ENCODE results near the gene ADGRE1.

The ADGRE1 gene

DNA sequence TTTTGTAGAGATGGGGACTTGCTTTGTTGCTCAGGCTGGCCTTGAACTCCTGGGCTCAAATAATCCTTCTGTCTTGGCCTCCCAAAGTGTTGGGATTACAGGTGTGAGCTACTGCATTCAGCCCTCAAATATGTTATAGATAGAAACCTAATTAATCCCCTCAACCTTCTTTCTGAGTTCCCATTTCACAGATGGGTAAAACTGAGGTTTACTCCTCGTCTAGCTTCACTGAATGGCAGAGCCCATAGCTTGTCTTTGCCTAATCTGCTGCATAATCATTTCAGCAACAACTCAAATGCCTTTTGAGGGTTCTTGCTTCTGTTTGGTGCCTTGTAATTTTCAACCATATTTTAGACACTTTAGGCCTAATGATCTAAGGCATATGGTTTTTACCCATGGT lies 36.0 kb upstream of the ADGRE1 start:
- TF ChIP-seq, protein P1, sequence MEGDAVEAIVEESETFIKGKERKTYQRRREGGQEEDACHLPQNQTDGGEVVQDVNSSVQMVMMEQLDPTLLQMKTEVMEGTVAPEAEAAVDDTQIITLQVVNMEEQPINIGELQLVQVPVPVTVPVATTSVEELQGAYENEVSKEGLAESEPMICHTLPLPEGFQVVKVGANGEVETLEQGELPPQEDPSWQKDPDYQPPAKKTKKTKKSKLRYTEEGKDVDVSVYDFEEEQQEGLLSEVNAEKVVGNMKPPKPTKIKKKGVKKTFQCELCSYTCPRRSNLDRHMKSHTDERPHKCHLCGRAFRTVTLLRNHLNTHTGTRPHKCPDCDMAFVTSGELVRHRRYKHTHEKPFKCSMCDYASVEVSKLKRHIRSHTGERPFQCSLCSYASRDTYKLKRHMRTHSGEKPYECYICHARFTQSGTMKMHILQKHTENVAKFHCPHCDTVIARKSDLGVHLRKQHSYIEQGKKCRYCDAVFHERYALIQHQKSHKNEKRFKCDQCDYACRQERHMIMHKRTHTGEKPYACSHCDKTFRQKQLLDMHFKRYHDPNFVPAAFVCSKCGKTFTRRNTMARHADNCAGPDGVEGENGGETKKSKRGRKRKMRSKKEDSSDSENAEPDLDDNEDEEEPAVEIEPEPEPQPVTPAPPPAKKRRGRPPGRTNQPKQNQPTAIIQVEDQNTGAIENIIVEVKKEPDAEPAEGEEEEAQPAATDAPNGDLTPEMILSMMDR (IDR thresholded peaks at IDR 0.05; ENCODE audit: low read depth, low read length, missing control alignments): no peak
- no peak overlapping the region for H3K4me3 ChIP-seq (ENCODE audit: low read depth, low read length)
- no peak for DNase-seq (ENCODE audit: low read depth)

DNA sequence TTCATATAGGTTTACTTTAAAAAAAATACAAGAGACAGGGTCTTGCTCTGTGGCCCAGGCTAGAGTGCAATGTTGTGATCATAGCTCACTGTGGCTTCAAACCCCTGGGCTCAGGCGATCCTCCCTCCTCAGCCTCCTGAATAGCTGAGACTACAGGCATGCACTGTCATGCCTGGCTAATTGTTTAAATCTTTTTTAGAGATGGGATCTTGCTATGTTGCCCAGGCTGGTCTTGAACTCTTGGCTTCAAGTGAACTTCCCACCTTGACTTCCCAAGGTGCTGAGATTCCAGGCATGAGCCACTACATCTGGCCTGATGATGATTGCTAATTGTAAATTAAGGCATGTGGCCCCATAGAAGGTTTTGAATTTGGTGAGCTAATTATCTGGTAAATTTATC lies 35.4 kb upstream of the ADGRE1 start:
- DNase-seq (ENCODE audit: low read depth): no peak
- TF ChIP-seq, protein P1 (IDR thresholded peaks at IDR 0.05; ENCODE audit: low read depth, low read length, missing control alignments): no peak
- no peak overlapping the region for H3K4me3 ChIP-seq (ENCODE audit: low read depth, low read length)

DNA sequence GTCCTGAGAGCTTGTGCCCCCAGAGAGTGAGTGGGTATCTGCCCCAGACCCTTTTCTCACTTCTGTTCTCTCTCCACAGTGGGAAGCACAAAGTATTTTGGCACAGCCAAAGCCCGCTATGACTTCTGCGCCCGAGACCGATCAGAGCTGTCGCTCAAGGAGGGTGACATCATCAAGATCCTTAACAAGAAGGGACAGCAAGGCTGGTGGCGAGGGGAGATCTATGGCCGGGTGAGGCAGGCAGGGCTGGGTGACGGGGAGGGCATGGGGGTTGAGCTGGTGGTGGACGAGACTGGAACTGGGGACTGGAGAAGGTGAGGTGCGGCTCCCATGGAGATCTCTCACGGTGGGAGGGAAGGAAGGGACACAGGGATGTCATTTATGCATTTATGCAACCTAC lies 33.5 kb upstream of the ADGRE1 start:
- H3K4me3 ChIP-seq (ENCODE audit: low read depth, low read length): no peak overlapping the region
- no peak for DNase-seq (ENCODE audit: low read depth)
- TF ChIP-seq, protein P1 (IDR thresholded peaks at IDR 0.05; ENCODE audit: low read depth, low read length, missing control alignments): no peak

DNA sequence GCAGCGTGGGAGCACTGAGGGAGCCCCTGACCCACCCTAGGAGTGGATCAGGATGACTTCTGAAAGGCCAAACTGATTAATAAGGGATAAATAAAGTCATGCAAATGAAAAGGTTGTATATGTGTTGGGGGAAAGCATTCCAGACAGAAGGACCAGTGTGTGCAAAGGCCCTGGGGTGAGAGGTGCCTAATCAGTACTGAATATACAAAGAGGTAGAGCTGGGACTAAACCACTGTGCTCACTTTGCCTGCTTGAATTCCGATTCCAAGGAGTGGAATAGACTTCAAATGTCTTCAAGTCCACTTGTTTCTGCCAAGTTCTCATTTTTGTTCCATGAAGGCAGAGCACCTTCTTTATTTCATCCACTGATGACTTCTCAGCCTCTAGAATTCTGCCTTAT lies 32.6 kb upstream of the ADGRE1 start:
- TF ChIP-seq, protein P1 (IDR thresholded peaks at IDR 0.05; ENCODE audit: low read depth, low read length, missing control alignments): no peak
- DNase-seq (ENCODE audit: low read depth): no peak
- no peak overlapping the region for H3K4me3 ChIP-seq (ENCODE audit: low read depth, low read length)

DNA sequence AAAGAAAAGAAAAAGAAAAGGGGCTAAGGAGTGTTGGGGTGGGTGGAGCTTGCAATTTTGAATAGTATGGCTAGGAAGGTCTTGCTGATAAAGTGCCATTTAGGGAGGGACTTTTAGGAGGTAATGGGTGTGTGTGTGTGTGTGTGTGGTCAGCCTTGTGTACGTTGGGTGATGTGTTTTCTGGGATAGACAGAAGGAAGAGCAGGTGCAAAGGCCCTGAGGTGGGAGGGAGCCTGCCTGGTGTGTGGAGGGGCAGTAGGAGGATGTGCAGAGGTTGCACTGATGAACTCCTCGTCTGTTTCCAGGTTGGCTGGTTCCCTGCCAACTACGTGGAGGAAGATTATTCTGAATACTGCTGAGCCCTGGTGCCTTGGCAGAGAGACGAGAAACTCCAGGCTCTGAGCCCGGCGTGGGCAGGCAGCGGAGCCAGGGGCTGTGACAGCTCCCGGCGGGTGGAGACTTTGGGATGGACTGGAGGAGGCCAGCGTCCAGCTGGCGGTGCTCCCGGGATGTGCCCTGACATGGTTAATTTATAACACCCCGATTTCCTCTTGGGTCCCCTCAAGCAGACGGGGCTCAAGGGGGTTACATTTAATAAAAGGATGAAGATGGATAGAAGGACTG lies 30.5 kb upstream of the ADGRE1 start:
- TF ChIP-seq, protein P1 (IDR thresholded peaks at IDR 0.05; ENCODE audit: low read depth, low read length, missing control alignments): no peak
- no peak for DNase-seq (ENCODE audit: low read depth)
- H3K4me3 ChIP-seq (ENCODE audit: low read depth, low read length): no peak overlapping the region

DNA sequence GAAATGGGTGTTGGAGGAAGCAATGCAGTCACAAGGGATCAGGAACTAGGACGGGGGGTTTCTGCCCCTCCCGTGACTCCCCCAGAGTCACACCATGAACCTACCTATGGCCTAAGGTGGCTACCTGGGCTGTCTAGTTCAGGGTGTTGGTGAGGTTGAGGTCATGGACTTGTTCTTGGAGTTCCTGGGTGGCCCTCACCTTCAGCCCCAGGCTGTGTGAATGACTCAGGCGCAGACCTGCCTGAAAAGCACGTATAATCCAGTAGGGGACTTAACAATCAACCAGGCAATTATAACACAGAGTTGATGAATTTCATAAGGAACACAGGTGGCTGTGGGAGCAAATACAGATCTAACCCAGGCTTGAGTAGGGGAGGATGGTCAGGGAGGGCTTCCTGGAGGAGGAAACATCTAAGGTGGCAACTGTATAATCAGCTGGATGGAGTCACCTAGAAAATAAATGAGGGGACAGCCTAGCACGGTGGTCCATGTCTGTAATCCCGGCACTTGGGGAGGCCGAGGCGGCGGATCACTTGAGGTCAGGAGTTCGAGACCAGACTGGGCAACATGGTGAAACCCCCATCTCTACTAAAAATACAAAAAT lies 25.6 kb upstream of the ADGRE1 start:
- no peak overlapping the region for H3K4me3 ChIP-seq (ENCODE audit: low read depth, low read length)
- TF ChIP-seq, protein P1 (IDR thresholded peaks at IDR 0.05; ENCODE audit: low read depth, low read length, missing control alignments): no peak
- DNase-seq (ENCODE audit: low read depth): no peak

DNA sequence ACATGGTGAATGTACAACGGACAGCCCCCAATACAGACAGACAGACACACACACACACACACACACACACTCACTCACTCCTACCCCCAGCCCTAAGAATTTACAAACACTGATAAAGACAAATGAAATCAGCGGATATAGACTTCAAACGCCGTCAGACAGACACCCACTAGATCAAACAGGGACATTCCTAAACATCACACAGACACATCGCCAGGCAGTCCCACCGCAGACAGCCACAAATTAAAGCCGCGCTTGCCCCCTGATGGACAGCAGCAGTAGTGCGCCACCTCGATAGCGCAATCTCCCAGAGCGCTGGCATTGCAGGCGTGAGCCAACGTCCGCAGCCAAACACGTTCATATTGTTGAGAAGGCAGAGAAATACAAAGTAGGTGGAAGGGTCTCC lies 24.7 kb upstream of the ADGRE1 start:
- H3K4me3 ChIP-seq (ENCODE audit: low read depth, low read length): no peak overlapping the region; the same call in 1 of the 2 replicates
- DNase-seq (ENCODE audit: low read depth): peak; percentile 66
- TF ChIP-seq, protein P1 (IDR thresholded peaks at IDR 0.05; ENCODE audit: low read depth, low read length, missing control alignments): peak; percentile 96

Measured in GM12864 (cell line).